Activated CD4-positive, alpha-beta T cell treated with anti-CD3 and anti-CD28 coated beads for 48 hours (primary cell): ENCODE data around the gene ATXN10.

Experiments
- DNase-seq: peaks from one replicate; pipeline ENCODE4 v3.0.0-alpha.2; 2020

Gene ATXN10

DNA sequence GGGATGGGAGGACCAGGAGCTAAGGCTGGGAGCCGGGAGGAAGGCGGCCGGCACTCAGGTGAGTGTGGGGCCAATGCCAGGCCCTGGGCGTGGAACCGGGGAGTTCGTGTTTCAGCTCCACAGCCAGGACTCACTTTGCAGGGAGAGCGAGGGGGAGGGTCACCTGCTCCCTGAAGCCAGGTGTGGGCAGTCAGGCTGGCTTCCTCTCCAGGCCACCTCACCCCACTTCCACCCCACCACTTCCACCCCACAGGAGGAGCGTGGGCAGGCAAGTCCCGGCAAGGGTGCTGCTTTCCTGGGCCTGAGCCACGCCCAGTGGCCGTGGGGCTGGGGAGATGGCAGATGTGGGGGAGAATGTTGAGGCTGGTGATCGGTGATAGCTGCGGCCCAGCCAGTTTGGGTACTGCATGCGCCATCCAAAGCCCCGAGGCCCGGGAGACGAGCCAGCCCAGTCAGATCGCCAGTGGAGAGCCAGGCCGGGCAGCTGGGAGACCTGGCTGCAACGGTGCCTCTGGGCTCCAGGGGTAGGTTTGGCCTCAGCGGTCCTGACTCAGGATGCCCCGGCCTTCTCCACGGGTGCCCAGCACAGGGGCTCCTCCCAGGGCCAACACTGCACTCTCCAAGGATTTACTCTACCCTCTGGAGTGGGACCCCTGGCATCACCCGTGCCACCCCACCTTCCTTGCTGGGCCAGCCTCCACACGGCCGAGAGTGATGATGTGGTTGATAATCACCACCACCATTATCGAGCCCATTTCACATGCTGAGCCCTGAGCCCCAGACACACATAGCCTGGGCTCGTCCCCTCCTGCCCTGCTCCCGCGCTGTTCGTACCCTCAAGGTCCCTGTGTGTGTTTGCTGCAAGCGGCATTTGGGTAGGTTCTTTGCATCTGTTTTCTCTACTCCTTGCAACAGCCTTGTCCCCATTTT is 211.5 kb downstream of the ATXN10 start:
- DNase-seq, result no peak

DNA sequence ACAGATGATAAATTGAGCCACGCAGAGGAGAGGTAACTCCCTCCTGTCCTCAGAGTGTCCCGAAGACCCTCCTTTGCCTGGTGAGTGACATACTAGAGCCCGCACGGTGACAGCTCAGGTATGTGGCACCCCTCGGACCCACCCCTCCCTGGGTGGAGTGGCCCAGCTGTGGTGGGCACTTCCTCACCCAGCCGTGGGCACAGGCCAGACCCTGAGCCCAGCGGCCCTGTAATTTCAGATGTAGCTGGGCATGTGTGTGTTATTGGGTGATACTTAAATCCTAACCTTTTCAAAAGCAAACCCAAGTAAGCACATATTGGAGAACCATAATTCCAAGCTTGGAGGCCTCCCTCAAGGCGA is 212.2 kb downstream of the ATXN10 start:
- no peak for DNase-seq

DNA sequence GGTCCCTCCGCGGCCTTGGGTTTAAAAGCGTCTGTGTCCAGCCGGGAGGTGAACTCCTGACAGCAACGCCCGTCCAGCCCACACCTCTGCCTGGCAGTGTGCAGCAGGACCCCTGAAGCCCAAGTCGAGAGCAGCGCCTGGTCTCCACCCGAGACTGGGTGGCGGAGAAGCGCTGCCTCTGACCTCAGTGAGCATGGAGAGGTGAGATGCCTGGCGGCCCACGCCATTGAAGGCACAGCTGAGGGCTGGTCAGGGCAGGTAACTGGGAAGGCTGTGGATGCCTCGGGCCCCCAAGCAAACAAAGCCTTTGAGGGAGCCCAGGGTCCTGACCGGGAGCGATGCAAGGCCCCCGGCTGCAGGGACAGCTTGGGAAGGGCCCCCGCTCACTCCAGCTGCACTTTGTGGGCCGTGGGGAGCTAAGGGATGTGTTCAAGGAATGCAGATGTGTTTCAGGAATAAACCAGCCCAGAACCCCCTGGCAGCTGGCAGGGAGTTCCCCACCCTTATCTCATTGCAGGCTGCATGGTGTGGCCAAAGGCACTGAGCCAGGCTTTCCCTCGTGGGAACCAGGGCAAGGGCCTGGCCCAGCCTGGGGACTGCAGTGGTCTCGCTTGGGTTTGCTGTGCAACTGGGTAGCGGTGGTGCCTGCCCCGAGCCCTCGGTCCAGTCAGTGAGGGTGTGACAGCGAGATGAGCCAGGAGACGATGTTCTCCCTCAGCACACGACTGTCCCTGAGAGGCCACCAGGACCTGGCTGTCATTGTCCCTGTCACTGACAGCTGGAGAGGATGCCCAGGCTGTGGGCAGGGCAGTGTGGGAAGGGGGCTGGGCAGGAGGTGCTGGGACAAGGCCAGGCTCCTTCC is 212.8 kb downstream of the ATXN10 start:
- DNase-seq, result no peak

DNA sequence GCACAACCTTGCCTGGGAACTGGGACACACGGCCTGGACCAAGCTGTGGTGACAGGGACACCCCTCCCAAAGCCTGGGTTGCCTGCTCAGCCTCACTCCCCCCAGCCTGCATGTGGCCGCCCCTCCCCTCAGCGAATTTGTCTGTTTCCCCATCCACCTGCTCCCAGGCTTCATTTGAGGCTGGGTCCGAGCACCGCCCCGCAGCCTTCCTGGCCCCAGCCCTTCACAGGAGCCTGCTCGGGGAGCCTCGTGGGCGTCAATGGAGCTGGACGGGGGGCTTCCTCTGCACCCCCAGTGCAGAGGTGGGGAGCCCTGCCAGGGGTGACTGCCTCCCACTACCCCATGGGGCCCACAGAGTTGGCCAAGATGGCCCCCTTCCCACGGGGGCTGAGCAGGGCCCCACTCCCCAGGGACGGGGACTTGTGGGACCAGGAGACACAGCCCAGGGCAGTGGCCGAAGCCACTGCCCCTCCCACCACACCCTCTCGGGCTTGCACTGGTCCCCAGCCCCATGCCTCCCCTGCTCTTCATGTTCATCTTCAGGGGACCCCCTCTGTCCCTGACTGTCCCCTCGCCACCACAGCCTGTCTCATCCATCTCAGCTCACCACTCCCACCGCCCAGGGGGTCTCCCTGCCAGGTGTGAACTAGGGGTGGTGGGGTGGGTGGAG is 213.7 kb downstream of the ATXN10 start:
- no peak for DNase-seq

DNA sequence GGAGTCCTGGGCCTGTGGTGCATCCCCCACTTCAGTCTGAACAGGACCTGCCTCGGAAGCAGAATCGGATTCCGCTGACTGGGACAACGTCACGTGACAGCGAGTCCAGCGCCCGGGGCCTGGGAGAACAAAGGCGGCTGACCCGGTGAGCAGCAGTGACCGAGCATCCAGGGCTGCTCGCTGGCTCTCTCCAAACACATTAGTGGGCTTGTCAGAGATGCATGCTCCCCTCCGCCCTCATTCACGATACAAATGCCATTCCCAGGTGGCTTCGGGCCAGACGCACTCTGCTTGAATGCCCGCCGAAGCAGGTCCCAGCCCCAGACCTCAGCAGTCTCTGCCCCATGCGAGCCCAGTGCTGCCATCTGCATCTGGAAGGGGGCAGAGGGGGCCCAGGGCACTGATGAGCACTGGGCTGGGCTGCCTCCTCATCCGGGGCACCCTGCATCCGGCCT is 214.3 kb downstream of the ATXN10 start:
- no peak for DNase-seq

DNA sequence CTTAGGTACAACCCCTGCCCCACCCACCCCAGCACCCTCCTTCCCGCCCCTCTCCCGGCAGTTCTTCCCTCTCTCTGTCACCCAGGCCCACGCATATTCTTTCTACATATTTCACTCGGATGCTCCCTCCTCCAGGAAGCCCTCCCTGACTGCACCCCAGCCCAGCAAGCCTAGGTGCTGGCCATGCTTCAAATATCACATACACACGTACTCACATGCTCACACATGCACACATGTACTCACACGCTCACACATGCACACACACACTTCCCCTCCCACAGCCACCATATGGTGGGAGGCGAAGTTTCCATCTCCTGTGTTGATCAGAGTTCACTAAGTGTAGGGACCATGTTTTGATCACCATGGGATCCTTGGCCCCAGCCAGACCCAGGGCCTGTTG is 214.9 kb downstream of the ATXN10 start:
- DNase-seq, result no peak

DNA sequence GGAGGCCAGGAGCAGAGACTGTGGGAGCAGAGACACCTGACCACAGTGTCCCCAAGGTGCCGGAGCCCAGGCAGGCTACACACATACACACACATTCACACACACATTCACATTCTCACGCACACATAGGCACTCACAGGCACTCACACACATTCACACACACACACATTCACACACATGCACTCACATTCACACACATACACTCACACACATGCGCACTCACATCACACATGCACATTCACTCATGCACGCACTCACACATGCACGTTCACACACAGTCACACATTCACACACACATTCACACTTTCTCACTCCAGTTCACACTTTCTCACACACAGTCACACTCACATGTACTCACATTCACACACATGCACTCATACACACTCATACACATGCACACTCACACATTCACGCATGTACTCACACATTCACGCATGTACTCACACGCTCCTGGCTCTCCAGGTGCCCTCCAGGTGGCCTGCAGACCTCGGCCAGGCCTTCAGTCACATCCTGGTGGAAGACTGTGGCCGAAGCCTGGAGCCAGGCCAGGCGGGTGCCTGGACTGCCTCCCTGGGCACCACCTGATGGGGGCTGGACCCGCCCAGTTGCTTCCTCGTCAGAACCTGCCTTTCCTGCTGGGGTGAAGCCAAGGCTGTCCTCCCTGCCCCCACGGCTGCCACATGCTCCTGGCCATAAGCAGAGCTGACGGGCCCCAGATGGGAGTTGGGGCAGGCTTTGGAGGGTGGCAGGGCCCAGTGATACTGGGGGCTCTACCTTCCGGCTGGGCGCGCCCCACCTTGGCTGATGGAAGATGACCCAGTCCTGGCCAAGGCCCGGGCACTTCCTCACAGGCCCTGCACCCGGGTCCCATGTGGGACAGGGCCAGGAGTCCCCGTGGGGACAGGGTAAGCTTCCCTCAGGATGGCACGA is 215.8 kb downstream of the ATXN10 start:
- no peak for DNase-seq

DNA sequence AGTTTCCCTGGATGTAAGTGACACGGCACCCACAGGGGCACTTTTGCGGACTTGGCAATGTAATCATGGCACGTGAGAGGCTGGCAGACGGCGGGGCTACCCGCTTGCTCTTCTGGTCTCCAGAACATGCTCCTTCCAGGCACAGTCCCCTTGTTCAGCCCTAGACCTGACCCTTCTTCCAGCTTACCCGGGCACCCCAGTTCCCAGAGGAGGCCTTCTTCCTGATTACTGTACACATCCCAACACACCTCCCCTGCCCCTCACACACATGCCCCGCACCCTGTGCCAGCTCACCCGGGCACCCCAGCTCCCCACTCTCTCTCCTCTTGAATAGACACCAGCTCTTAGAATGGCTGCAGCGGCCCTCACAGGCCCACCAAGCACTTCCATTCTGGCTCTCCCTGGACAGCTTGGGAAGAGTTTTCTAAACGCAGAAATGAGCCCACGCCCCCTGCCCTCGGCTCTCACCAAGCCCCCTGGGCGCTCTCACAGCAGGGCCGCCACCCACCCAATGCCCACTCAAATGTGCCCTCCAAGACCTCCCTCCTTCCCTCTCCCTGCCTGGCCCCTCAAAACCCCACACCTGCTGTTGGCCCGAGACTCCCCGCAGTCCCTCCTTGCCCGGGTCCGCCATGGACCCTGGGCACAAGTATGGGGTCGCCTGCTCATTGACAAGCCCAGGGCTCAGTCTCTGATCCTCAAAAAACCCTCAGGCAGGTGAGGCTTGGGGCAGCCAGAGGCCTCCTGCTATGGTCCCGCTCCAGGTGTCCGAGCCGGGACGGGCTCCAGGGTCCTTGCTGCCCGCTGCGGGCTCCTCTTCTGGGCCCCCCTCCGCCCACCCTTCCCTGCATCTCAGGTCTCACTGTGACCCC is 216.8 kb downstream of the ATXN10 start:
- DNase-seq, result no peak

DNA sequence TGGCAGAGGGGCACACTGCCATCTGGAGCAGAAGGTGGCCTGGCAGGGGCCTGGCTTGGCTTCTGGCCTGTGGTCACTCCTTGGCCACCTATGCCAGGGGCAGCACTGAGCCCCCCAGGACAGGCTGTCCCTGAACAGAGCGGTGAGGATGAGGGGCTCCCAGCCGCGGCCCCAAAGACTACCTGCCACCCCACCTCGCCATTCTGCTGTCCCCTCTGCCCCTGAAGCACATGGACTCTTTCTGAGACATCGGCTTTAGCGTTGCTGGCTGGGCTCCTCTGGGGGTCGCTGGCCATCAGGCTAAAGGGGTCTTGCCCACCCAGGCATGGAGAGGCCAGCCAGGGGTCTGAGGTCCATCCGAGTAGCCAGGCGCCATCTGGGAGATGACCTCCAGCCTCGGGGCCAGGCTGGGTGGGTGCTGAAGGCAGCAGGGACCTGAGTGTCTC is 217.5 kb downstream of the ATXN10 start:
- DNase-seq, result no peak

DNA sequence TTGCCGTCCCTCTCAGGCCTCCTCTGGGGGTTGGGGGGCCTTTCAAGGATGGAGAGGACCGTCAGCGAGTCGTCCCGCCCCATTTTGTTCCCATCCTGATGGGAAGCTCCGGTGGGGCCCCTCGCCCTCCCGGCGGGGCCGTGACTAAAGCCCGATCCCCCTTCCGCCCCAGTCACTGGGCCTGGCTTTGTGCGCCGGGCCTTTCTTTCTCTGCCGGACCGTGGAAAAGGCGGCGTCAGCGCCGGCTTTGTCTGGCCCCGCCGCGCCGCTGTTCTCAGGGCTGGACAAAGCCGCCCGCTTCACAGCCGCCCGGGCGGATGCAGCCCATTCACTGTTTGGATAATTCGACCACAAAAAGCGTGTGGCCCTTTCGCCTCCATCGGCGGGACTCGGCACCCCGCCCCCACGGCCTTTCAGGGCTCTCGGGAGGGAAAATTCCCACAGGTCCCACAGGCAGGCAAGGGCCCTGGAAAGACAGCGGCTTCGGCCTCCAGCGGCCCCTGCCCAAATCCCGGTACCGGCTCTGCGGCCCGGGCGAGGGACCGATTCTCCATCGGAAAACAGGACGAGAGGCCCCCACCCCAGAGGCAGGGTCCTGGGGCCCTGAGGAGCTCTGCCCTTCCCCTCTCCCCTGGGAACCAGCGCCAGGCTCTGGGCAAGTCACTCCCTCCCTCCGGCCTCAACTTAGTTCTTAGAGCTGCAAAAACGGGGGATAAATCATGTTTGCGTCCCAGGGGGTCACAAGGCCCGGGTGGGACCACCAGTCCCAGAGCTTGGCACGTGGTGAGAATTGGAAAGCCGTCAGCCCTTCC is 218.1 kb downstream of the ATXN10 start:
- no peak for DNase-seq

DNA sequence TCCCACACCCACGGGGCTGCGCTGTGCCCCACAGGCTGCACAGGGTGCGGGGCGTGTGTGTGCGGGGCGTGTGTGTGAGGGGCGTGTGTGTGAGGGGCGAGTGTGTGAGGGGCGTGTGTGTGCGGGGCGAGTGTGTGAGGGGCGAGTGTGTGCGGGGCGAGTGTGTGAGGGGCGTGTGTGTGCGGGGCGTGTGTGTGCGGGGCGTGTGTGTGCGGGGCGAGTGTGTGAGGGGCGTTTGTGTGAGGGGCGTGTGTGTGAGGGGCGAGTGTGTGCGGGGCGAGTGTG is 218.7 kb downstream of the ATXN10 start:
- DNase-seq, result no peak

DNA sequence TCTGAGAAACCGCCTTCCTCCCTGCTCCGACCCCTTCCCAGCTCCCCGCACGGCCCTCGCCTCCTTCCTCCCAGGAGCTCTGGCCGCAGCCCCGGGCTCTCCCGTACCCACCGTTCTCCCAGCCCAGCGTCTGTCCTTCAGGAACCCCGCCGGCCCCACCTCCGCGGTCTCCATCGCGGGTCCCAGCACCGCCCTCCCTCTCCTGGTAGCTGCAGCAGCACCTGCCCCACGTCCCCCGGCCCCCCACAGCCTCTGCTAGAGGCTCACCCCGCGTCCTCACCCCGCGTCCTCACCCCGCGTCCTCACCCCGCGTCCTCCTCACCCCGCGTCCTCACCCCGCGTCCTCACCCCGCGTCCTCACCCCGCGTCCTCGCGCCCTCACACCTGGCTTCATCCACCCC is 219.4 kb downstream of the ATXN10 start:
- DNase-seq, result no peak

DNA sequence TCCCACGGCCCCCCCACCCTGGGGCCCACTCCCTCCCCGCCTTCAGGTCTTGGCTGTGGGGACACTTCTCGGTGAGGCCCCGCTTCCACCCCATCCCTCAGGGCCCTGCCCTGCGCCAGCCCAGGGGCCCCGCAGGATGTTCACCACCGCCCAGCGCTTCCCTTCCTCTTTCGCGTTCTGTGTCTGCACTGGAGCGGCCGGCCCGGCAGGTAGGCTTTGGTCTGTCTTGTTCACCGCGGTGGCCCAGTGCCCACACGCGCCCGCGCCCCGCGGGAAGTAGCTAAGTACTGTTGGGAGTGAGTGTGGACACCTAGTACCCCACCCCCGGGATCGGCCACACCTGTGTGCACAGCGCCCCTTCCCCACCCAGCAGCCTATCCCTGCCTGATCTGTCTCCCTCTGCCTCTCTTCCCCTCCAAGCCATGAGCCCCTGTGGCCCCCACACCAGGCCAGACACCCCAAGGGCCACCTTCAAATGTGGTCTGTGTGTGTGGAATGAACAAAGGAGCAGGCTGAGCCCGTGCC is 219.9 kb downstream of the ATXN10 start:
- no peak for DNase-seq

DNA sequence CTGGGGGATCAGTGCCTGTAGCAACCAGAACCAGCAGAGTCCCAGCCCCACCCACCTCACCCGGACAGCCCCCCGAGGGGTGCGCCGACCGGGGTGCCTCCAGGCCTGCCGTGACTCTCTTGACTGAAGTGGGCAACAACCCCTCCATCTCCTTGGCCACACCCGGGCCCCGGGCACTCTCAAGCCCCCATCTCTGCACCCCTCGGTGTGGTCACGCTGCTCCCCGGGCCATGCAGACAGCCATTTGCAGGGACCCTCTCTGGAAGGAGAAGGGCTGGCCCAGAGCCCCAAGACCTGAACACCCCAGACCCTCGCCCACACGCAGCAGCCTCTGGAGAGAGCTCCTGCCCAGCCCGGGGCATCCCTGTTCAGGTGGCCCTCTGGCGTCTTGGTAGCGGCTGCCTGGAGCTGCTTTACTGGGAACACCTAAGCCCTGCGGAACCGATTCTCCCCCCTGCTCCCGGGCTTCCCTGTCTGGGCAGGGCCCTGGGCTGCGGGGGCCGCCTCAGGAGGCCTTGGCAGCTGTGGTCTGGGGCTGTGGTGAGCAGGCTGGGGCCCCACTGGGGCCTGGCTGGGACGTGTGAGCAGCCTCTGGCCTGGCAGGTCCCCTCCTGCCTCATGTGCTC is 220.5 kb downstream of the ATXN10 start:
- no peak for DNase-seq

DNA sequence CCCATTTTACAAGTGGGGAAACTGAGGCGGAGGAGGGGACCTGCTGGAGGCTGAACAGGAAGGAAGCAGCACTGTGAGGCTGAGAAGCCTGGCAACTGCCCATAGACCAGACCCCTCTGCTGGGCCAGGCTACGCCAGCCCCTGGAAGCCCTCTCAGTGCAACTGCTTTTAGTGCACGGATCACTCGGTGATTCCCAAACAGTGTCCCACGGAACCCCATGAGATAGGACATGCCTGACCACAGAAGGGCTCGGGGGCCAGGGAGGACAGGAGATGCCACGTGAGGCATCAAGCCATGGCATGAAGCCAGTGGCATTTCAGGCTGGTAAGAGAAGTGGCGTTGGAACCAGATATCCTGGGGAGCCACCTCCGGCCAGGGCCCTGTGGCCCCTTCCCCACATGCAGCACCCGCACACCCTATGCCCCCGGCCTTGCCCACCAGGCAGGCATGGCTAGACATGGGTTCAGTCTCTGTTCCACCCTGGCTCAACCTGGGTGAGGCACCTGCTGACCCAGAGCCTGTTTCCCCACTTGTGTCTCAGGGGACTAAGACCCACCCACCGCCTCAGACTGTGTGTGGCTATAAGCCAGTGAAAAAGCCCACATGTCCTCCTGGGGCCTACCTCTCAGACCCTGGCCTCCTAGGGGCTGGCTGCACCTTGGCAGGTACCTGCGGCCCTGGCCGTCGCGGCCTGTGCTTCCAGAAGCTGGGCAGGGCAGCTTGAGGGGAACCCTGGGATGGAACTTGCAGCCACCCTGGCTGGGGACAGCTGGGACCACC is 221.2 kb downstream of the ATXN10 start:
- DNase-seq, result no peak

DNA sequence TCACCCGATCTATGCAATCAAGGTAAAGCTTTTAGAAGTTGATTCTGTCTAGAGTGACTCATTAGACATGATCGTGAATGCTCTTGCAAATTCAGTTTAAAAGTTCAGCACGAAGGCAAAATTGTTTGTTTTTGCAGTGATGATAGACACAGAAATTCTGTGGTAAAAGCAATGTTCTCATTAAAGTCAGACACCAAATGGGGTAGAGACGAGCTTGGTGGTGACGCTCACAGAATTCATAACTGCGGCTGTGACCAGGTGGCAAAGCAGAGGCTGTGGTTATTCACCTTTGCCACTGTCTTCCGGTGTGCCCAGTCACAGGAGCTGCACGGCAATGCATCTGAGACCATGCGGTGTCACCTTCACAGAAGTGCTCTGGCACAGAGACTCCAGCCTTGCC is 221.9 kb downstream of the ATXN10 start:
- DNase-seq, result no peak
